HG02623 (cell line): ENCODE results near the gene CXCR6.

ENCODE experiments used
- ATAC-seq: cut with Tn5 transposase; IDR thresholded peaks from one replicate; pipeline ENCODE4 v1.9.1; 2021; ENCODE audit warnings: moderate library complexity; ENCODE audit not compliant: unreplicated experiment

CXCR6 gene

DNA sequence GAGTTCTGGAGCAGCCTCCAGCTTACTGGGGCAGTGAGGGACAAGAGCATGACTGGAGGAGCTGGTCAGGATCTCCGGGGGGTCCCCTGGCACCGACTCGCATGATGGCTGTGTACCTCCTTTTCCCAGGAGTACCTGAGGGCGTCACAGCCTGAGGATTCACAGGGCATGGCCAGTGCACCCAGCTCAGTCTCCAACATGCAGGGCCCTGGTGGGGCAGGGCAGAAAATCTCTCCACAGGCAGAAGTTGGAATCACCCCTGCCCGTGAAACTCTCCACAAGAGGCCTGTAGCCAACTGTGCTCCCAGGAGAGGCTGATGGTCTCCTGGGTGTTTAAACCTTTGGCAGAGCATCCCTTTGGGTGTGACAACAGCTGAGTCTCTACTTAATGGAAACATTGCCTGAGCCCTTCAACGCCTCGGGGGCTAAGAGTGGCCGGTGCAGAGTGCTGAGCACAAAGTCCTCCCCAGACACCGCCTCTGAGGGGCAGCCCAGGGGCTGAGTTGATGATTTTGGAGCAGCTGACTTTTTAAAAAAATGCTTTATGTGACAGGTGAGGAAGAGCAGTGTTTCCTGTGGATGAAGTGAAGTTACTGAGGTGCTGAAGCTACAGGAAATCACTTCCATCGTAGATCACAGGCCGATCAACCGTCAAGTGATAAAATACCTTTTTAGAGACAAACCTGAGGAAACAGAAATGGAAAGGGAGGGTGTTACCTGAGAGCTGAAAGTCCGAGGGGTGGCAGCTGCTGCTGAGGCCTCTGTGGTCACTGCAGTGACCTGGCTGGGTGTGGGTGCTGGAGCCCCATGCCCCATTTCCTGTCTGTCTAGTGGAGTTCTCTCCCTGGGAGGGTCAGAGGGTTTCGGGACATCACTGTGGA, 21.9 kb upstream of the CXCR6 start:
- no peak for ATAC-seq

DNA sequence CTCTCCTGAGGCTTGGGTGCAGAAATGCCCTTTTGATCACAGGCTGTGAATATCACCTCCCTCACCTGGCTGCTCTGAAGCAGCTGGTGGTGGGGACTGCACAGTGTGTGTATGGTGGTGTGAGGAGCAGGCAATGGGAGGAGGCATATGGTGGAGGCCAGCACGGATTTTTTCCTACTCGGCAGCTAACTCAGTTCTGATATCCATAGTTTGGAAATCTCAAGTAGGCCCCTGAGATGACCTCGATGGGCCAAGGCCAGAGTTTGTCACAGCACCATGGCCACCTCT, 21.3 kb upstream of the CXCR6 start:
- no peak for ATAC-seq

DNA sequence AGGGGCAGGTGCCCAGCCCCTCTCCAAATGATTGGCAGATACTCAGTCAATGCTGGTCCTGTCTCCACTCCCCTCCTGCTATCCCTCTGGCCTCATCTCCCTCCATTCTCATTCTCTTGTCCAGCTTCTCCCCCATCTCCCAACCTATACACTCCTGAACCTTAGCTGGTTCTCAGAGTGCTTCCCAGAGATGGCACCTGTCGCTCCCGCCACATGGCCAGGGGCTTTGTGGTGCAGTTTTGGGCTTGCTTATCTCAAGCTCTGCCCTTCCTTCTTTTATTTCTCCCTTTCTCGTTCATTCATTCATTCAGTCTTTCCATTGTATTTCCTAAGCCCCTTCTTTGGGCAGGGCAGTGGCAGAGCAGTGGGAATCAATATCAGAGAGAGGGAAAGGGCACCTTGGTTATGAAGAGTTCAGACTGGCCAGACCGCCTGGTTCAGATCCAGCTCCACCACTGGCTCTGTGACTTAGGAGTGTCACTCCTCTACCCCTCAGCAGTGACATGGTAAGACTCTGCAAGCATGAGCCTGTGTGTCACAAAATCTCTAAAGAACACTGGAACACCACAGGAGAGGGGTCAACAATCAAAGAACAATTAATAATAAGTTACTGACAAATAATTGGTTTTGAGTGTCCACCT, 20.2 kb upstream of the CXCR6 start:
- no peak for ATAC-seq

DNA sequence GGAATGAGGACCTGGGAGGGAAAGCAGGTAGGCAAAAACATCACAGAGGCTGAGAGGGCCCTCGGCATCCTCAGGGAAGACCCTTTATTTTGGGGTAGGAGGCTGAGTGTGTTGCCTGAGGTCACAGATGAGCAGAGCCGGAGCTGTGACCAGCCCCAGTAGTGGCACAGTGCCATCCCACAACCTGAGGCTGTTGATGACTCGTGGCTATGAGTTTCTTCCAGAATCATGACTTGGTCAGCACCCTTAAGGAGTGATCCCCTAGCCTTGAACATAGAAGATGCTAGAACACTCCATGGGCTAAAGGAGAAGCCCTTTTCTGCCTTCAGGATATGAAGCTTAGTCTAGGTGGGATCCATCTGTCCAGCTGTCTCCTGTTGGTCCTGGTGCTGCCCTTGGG, 19.5 kb upstream of the CXCR6 start:
- no peak for ATAC-seq

DNA sequence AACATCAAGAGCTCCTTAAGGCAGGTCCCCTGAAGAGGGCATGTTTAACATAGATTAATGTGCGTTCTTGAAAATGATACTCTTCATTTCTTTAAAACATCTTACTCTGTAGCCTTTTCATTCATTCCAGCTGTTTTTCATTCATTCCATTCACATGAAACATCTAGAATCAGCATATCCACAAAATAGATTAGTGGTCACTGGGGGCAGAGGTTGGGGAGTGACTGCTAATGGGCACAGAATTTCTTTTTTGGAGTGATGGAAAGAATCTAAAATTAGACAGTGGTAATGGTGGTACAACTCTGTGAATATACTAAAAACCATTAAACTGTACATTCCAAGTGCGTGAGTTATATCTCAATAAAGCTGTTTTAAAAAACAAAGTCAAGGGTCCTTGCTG, 15.4 kb upstream of the CXCR6 start:
- no peak for ATAC-seq

DNA sequence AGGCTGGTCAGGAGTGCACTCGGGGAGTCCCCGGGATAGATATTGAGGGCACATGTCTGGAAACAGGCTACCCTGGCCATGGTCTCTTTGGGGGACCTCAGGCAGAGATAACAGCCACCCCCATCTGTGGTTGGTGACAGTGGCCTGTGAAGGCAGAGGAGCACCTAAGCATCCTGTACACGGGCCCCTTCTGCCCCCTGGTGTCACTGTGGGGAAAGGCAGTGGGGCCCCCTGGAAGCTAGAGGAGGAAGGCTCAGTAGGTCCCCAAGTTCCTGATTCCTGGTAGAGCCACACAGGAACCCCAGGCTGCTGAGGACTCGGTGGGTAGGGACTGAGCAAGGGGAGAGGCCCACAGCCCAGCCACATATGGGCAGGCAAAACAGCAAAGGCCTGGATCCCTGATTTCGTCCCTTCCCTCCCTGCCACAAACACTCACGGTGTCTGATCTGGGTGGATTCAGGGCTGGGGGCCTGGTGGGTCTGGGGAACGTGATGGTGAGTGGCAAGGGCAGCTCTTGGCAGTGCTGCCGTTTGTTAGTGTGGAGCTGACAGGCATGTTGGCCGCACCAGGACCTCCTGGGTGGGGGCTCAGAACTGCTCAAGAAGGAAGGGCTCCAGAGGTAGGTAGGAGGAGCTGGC, 14.1 kb upstream of the CXCR6 start:
- ATAC-seq, result peak; percentile 45

DNA sequence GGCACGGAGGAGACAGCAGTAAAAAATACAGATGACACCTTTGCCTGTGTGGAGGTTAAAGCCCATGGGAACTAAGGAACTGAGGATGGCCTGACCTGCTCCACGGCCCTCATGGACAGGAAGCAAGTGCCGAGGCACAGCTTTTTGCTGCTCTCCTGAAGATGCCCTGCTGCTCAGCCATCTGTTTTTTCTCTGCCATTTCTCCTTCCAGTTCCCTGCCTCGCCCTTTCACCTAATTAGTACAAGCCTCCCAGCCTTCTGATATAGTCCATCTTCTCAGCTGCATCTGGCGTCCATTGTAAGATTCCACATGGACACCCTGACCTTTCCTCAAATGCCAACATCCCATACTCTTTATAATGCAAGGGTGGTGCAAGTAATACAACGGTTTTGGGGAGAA, 11.8 kb upstream of the CXCR6 start:
- ATAC-seq, result no peak

DNA sequence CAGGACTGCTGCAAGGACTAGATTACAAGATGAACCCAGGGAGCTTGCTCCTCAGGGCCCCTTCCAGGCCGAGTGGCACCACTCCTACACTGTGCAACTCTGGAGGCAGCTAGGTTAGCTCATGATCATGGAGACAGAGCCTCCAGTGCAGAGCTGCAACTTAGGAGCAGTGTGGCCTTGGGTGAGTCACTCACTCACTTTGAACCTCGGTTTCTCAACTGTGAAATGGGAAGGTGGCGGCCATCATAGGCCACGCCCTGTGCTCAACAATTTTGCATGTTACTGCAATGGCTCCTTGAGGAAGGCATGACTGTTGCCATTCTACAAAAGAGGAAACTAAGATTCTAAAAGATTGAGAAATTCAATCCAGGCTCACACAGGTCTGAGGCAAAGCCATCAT, 11.2 kb upstream of the CXCR6 start:
- no peak for ATAC-seq

DNA sequence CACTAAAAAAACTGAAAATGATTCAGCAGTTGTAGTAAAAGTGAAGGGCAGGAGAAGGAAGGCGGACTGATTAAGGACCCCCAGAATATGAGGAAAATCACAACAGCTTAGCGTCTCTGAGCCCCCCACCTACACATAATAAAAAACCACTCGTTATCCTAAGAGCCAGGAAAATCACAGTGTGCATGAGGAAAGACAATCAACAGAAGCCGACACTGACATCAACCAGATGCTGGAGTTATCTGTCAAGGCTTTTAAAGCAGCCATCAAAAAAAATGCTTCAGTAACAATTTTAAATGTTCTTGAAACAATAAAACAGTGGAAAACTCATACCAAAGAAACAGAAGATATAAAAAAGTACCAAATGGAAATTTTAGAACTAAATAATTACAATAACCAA, 9.7 kb upstream of the CXCR6 start:
- no peak for ATAC-seq

DNA sequence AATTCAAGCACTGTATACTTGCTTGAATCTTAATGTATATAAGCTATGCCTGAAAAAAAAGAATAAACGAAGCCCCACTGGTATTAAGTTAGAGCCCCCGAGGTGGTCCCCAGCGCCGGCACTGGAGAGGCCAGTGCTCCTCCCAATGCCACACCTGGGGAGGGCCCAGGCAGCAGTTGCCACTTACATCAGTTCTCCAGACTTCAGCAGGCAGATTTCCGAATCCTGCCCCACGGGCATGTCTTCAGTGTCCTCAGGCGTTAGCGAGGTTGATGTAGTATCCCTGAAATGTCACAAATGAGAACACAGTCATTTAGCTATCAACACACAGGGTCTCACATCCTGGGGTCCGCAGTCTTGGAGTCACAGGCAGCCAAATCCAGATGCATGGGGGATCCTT, 7.0 kb upstream of the CXCR6 start:
- ATAC-seq, result no peak

DNA sequence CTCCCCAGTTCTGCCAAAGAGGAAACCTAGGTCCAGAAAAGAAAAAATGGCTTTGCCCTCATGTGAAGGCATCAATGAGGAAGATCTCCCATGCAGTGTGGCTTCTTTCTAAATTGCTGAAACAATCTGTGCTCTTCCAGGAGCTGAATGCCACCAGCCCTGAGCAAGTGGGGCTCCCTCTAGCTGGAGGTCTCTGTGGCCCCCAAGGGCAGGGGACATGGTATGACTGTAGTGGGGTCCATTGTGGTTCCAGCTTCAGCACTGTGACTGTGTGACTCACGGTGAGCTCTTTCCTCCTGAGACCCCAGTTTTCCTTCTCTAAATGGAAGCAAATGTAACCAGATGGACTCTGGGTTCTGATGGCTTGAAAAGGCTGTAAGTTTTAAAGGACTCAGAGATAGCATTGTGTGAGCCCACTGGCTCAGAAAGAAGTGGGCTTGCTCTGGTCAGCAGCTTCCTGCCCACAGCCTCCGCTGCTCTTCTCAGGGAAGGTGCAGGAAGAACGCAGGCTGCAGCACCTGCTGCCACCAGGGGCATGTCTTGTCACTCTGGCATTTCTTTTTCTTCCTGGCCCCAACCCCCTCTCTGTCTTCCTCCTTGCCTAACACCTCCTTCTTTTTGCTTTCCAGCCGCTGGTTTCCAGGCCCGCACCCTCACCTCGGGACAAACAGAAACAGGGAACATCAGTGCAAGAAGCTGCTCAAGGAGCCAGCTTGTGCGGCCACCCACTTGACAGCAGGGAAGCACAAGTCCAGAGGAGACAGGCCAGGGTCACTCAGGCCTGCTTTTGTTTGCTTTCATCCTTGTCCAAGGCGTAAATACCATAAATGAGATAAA, 5.8 kb upstream of the CXCR6 start:
- no peak for ATAC-seq

DNA sequence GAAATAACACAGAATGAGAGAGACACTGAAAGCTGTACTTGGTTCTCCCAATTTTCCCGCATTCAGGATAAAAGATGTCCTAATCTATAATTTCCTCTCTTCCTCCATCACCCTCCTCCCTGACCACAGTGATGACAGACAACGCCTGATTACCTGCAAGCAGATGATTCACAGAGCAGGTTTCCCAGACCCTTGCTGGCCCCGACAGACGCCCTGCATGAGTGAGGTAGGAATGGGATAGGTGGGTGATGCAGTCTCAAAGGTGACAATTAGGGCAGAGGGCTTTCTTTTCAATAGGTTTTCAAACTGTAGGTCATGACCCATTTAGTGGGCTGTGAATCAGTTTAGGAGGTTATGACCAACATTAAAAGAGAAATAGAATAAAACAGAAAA, 5.2 kb upstream of the CXCR6 start:
- no peak for ATAC-seq

DNA sequence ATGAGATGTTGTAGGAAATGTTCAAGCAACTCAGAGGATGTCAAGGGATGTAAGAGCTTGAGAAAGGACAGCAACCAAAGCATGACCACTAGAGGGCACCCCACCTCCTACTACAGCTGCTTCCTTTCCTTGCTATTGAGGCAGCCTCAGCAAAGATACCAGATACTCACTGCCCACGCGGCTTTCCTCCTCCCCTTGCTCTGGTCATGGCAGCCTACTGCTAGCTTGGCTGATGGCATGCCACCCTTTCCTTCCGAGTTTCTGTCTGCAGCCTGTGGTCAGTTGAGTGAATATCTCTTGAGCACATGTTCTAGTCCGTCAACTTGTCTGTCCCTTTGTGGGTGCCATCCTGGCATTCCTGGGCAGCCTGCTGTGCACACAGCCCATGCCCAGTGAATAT, 4.4 kb upstream of the CXCR6 start:
- ATAC-seq, result peak; percentile 61

DNA sequence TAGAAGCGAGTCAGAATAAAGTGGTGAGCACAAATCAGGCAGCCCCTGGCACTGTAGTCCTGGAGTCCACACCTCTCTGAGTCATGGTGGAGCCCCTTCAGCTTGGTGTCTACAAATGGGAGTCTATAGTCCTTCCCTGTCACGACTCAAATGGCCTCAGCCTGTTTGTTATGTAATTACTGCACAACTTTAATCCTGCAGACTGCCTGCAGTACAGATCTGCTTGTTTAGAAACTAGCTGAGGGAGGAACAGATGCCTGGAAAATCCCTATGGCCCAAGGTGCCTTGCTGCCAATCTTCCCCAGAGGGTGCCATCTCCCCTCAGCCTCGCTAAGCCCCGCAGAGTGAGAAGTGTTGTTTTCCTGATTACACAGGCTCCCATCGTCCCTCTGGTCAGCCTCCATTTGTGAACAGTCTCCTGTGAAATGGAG, 3.9 kb upstream of the CXCR6 start:
- no peak for ATAC-seq

DNA sequence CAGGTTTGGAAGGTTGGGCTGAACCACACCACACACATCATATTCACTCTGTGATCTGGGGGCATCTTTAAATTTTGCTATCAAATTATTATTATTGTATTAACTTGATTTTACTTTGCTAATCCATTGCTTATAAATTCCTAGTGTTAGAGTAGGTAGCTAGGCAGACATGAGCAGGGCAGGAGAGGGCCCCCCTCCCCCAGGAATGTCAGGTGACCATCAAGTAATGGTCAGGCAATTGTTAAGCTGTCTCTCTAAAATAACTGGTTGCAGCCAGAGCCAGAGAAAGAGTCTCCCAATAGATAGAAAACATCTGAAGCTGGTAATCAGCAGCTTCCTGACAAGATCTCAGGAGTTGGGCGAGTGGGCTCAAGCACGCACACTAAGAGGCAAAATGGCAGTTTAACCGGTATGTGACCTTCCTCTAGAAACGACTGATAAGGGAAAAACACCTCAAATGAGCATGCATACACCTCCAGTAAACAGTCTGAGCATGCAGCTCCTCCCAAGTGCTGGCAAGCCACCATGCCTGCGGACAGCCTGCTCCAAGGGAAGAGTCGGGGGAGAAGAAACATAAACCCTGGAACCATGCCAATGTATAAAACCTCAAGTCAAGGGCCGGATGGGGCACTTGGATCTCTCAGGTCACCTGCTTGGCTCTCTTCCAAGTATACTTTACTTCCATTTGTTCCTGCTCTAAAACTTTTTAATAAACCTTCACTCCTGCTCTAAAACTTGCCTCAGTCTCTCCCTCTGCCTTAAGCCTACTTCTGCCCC, 3.1 kb upstream of the CXCR6 start:
- ATAC-seq, result no peak

DNA sequence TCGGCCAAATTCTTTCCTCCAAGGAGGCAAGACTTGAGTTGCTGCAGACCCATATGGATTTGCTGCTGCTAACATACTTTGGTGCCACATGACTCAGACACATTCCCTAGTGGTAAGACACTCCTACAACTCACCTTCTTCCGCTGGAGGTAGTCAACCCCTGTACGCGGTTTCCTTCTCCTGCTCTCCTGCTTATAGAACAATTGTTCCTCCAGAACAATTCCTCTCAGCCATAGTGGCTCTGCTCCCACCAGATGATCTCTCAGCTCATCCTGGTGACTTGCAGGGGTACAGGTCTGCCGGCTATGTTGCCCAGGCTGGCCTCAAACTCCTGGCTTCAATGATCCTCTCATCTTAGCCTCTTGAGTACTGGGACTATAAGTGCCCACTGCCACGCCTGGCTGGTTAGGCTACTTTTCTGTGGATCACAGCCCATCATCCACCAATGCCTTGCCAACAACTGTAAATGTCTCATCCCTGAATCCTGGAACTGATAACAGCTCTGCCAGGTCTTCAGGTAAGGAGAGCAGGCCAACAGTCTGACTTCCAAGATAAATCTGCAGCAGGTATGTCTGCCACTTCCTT, 2.4 kb upstream of the CXCR6 start:
- no peak for ATAC-seq

DNA sequence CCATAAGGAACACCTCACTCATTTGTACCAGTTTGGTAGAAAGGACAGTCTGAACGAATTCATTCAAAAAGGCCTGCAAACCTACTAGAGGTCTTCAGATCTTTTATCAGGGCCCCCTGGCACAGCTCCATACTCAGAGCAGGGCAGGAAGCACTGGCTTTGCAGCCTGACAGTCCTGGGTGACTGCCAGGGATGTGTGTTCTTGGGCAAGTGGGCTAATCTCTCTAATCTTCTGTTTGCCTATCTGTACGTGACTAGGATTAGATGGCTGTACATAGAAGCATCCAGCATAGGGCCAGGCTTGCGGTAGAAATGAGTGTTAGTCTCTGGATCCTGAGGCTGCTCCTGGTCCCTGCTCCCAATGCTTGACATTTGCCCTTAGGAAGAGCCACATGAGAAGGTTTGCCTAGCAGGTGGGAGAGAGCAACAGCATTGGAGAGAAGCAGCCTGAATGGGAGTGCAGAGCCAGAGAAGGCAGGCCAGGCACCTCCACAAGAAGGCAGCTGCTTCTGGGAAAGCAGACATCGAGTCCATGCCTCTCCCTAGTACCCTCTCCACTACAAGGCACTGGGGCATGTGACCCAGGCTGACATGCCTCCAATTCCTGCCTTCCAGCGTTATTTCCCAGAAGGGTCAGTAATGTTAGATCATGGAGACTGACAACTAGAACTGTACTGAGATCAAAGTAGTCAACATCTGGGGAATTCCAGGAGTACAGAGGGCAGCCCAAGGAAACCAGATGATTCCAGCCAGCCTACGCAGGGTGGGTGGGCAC, 1.0 kb upstream of the CXCR6 start:
- no peak for ATAC-seq

DNA sequence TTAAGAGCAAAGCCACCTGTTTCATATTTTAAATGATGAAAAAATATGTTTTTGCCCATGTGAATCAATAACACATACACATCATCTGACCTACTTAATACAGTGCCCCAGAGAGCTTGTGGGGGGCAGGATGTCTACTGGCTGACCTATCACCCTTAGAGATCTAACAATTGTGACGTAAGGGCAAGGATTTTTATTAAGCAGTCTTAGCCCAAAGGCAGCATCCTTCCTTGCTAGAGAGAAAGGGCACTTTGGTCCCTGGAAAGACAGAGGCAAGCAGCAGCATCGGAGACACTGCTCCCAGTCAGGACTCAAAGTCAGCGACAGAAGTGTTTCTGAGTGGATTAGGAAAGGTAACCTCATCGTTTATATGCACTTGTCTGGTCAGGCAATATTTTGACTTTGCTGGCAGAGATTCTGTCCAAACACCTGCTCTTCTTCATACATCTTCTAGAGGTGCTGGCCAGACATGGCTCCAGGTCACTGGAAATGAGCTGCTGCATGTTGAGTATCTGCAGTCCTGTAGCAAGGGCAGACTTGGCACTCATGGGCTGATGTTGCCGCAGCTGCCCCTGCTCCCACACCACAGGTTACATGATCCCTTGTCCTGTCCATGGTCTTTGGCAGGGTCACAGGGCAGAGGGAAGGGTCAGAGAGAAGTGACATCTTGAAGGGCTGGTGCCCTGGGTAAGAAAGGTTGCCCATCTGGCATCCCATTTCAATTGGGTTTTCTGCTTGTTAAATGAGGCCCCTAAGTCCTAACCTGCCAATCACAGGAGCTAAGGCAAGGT, 1.8 kb downstream of the CXCR6 start:
- no peak for ATAC-seq

DNA sequence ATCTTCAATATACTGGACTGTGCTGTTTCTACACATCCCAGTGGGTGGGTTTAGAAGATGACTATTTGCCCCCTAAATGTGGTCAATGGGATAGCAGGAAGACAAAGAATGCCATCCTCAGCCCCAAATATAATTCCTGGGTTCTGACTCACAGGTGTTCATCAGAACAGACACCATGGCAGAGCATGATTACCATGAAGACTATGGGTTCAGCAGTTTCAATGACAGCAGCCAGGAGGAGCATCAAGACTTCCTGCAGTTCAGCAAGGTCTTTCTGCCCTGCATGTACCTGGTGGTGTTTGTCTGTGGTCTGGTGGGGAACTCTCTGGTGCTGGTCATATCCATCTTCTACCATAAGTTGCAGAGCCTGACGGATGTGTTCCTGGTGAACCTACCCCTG, 3.0 kb downstream of the CXCR6 start:
- ATAC-seq, result no peak
